EL (cell line): Measurements from ENCODE around the gene SVIL.
"Not testable (repeated sequence)": the region's sequence is repeated elsewhere in the genome, so short reads cannot be mapped to it uniquely, and the experiment has no call there.

Experiments
- DNase-seq: peaks from one replicate; pipeline ENCODE4 v3.0.0-alpha.2; 2016

Gene SVIL

DNA sequence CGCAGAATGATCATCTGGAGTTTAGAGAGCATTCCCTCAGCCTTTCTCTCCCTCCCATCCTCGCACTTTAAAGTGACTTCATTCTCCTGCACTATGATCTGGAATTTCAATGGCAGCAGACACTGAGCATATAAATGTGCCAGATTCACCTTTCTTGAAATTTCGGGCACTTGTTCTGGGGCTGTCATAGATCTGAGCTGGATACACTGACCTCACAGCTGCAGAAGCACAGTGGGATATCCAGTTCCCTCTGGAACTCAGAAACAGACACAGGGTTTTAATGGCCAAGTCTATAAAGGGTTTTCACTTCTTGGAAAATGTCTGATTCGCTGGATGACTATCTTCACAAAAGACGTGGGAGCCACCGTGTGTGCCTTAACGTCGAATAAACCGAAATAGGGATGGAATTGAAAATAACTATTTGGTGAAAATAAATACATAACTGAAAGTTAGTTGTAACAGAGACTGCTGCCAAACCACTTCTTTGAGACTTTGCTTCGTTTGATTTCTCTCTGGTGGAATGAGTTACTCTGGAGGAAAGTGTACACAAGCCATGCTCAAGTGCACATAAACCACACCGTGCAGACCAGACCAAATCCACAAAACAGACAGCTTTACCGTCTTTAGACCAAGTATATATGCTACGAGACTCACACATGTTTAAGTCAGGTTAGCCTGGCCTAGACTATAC is 126.1 kb downstream of the SVIL start:
- no peak for DNase-seq

- DNase-seq = not testable (repeated sequence)
Measured at GRCh38 chr10:29507750-29508149, 127.0 kb downstream of the SVIL start.

DNA sequence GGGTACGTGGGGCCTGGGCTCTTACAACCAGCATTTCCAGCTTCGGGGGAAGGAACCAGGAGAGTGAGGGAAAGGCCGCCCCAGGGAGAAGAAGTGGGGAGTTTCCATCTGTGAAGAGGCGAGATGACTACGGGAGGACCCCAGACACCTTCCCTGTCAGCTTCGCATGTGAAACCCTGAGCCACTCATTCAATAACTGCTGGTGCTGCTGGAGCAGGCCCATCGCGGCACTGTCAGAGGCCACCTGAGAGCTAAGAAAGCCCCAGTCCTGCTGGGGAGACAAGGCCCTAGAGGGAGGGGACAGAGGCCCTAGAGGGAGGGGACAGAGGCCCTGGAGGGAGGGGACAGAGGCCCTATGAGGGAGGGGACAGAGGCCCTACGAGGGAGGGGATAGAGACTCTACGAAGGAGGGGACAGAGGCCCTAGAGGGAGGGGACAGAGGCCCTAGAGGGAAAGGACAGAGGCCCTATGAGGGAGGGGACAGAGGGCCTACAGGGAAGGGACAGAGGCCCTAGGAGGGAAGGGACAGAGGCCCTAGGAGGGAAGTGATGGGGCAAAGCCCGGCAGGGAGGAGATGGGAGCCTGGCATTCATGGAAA is 128.3 kb downstream of the SVIL start:
- DNase-seq = not testable (repeated sequence)

DNA sequence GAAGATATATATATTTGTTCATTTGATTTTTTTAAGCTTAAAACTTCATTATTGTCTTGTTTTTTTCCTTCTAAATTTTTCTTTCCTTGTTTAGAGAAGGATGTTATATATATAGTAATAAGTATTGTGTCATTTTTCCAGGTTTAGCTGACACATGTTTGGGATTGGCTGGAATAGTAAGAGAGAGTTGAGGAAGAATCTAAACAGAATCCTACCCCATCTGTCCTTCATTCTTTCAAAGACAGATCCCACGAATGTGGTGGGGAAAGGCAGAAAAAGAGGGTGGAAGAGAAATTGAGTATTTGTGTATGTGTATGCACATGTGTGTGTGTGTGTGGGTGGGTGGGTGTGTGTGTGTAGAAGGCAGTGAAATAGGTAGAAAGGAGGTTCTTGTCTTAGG is 132.4 kb downstream of the SVIL start:
- DNase-seq = no peak

GRCh38 chr10:29501692-29502091 is 133.1 kb downstream of the SVIL start:
- DNase-seq = peak; percentile 92

GRCh38 chr10:29499993-29500537 is 134.7 kb downstream of the SVIL start:
- DNase-seq = no peak

DNA sequence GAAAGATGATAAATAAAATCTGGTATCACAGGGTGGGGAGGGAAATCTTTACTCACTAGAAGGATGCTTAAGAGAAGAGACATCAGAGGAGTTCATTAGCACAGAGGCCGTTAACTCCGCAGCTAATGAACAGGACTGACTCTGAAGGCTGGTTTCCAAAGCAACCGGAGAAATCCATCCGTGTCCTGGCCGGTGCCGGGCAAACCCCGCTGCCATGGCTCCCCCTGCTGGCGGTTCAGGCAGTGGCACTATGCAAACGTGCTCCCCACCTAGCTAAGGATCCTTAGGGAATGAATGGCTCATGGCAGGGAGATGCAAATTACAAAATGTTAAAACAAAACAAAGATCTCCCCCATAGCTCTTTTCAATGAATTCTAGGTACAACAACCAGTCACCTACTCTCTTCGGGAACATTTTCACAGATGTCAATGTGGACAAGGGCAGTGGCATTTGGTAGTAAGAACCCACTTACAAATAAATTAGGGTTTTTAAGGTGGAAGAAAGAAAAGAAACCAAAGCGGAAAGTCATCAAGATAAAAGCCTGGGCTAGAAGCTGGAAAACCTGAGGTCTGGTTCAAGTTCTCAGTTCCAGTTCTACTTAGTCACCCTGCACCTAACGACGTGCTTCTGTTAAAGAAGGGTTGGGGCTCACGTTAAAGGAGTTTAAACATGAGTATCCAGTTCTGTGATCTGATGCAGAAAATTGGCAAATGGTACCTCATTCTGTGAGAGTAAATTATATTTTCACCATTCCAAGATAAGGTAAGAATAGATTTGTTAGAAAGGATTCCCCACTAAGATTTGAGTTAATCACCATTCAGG is 138.2 kb downstream of the SVIL start:
- peak; percentile 65 for DNase-seq

DNA sequence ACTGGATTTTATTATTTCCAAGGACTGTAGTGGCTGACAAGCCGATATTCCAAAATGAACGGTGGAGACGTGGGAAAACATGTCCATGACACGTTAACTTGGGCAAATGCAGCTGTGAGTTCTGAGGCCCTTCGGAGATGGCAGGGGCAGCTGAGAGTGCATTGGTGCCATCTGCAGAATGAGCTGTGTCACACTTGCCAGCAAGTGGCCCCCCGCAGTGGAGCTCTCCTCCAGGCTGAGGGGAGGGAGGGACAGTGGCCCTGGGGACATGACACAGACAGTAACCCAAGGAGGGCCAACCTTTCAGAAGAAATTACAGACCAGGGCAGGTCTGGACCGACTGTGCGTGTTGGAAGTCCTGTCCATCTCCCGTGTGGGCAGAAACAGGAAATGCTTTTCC is 139.4 kb downstream of the SVIL start:
- DNase-seq = no peak

GRCh38 chr10:29493697-29494096 is 141.1 kb downstream of the SVIL start:
- DNase-seq = no peak

DNA sequence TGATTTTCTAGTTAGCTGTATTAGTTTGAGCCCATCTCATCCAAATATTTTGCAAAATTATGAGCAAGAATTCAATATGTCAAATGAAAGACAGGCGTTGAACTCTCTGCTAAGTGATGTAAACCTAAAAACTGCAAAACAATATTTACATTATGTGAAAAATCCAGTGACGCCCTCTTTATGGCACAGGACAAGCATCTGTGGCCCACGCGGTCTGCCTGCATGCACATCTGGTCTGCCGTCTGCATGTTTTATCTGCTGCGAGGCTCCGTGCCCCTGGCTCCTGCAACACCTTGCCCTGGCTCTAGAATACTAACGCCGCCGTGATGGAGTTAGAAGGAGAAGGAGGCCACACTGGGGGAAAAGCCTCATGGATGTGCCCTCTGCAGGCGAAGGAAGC is 142.0 kb downstream of the SVIL start:
- no peak for DNase-seq

DNA sequence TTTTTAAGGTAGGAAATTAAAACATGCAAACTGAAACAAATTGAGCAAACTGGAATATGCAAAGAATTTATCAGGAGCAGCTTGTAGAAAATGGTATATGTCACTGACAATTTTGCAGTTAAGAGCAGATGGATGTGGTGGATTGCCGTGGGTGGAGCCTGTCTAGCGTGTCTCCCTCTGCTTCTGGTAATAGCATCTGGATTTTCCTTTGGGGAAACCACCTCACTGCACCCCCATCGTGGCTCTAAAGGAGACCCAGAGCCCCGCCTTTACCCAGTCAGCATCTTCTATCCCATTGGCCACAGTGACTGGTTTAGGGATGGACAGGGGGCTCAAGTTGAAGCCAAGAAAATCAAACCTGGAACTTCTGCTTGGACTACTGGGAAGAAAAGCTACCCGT is 142.9 kb downstream of the SVIL start:
- no peak for DNase-seq

GRCh38 chr10:29490781-29491280 is 143.9 kb downstream of the SVIL start:
- DNase-seq = not testable (repeated sequence)

DNA sequence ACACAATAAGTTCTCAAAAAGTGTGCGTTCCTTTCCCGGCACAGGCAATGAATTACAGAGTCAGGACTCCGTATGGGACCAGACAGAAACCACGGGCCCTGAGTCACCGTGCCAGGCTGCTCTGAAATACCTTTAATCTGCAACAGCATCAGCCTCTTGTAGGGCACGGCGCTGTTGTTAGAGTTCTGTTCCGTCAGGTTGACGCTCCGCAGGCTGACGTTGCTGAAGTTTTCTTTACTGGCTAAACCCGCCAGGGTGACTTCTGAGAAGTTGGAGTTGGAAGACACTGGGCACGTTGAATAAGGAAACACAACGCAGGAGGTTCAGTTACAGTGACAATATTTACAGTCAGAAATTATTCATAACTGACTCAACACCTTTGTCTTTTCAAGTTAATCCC is 146.3 kb downstream of the SVIL start:
- DNase-seq = not testable (repeated sequence)

- DNase-seq = not testable (repeated sequence)
Measured at GRCh38 chr10:29487884-29488266, 146.9 kb downstream of the SVIL start.

GRCh38 chr10:29487032-29487883 is 147.5 kb downstream of the SVIL start:
- DNase-seq = not testable (repeated sequence)

- DNase-seq = no peak
Measured at GRCh38 chr10:29486433-29486832, 148.3 kb downstream of the SVIL start.

GRCh38 chr10:29484677-29485076 is 150.1 kb downstream of the SVIL start:
- not testable (repeated sequence) for DNase-seq

- DNase-seq = peak; percentile 73
Measured at GRCh38 chr10:29482591-29483431, 152.0 kb downstream of the SVIL start.

DNA sequence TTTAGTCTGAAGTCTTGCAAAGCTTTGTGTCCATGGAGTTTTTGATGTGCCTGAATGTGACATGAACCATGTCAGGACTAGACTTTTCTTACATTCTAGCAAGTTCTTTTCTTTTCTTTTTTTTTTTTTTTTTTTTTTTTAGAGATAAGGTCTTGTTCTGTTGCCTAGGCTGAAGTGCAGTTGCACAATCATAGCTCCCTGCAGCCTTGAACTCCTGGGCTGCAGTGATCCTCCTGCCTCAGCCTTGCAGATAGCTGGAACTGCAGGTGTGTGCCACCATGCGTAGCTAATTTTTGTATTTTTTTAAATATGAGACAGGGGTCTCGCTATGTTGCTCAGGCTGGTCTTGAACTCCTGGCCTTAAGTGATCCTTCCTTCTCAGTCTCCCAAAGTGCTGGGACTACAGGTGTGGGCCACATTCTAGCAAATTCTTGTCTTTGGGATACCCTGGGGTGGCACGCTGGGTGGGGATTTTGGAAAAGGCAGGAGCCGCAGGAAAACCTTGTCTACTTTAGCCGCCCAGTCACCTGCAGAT is 152.8 kb downstream of the SVIL start:
- no peak for DNase-seq

- DNase-seq = no peak
Measured at GRCh38 chr10:29479981-29480954, 154.5 kb downstream of the SVIL start.
